CD8-positive, alpha-beta memory T cell (primary cell): ENCODE results near the gene GRB14. TPM values are rescaled to one million over a fixed set of nuclear protein-coding genes. Genes with fewer than 3 reads are reported as not detected.
"Not testable (repeated sequence)": the region's sequence is repeated elsewhere in the genome, so short reads cannot be mapped to it uniquely, and the experiment has no call there.

ENCODE experiments used
- CTCF ChIA-PET: fragments of 350-600 bp; sonication (Branson Sonifier 250); formaldehyde crosslinking; loops from one replicate; lab custom pipeline; 2021; ENCODE audit warnings: antibody characterized with exemption; lab: Charles Lee
- POLR2A ChIA-PET: fragments of 350-600 bp; sonication (Branson Sonifier 250); formaldehyde crosslinking; loops from one replicate; lab custom pipeline; 2021; ENCODE audit warnings: antibody characterized with exemption; lab: Charles Lee
- DNase-seq, 5 donors: peaks; one replicate each; pipeline versions ENCODE4 v3.0.0 to v3.0.0-alpha.2; 2020 to 2022; ENCODE audit warnings: mixed read lengths in 1 of 5
- H3K27ac ChIP-seq: one replicate; pipeline ENCODE4 v1.7.0; 2013; ENCODE audit warnings: low read depth, mild to moderate bottlenecking, low read length, moderate library complexity
- H3K27me3 ChIP-seq: 2 replicates; pipeline ENCODE4 v1.7.0; 2013; ENCODE audit warnings: low read length, mild to moderate bottlenecking; ENCODE audit not compliant: insufficient read depth, poor library complexity, severe bottlenecking
- H3K36me3 ChIP-seq: 2 replicates; pipeline ENCODE4 v1.7.0; 2013; ENCODE audit warnings: mild to moderate bottlenecking, low read length, moderate library complexity; ENCODE audit not compliant: insufficient read depth
- H3K4me1 ChIP-seq: 2 replicates; pipeline ENCODE4 v1.7.0; 2013; ENCODE audit warnings: mild to moderate bottlenecking, low read length, moderate library complexity; ENCODE audit not compliant: insufficient read depth
- H3K4me3 ChIP-seq: 2 replicates; pipeline ENCODE4 v1.7.0; 2013; ENCODE audit warnings: mild to moderate bottlenecking, low read length
- H3K9me3 ChIP-seq: 2 replicates; pipeline ENCODE4 v1.7.0; 2013; ENCODE audit warnings: mild to moderate bottlenecking, low read length
- H3K27ac Mint-ChIP-seq, 8 donors: one replicate each; pipeline ENCODE4 v1.8.0; 2020 to 2021; ENCODE audit warnings: mixed read lengths in 8 of 8, mild to moderate bottlenecking in 6 of 8, inconsistent platforms in 3 of 8, moderate library complexity in 3 of 8
- H3K27me3 Mint-ChIP-seq, 2 donors: one replicate each; pipeline ENCODE4 v1.8.0; 2020 to 2021; ENCODE audit warnings: mixed read lengths in 2 of 2, mild to moderate bottlenecking in 1 of 2, moderate library complexity in 1 of 2
- H3K36me3 Mint-ChIP-seq, 3 donors: one replicate each; pipeline ENCODE4 v1.8.0; 2020 to 2021; ENCODE audit warnings: mixed read lengths in 3 of 3, inconsistent platforms in 1 of 3, mild to moderate bottlenecking in 1 of 3
- H3K4me1 Mint-ChIP-seq, 3 donors: one replicate each; pipeline ENCODE4 v1.8.0; 2020 to 2021; ENCODE audit warnings: mixed read lengths in 3 of 3, inconsistent platforms in 1 of 3, mild to moderate bottlenecking in 1 of 3
- H3K4me3 Mint-ChIP-seq, 7 donors: one replicate each; pipeline ENCODE4 v1.8.0; 2020 to 2021; ENCODE audit warnings: mixed read lengths in 7 of 7, mild to moderate bottlenecking in 6 of 7, moderate library complexity in 4 of 7, inconsistent platforms in 2 of 7
- H3K9me3 Mint-ChIP-seq, 5 donors: one replicate each; pipeline ENCODE4 v1.8.0; 2020 to 2022; ENCODE audit warnings: mixed read lengths in 5 of 5, mild to moderate bottlenecking in 3 of 5, moderate library complexity in 2 of 5, inconsistent platforms in 1 of 5
- polyA plus RNA-seq: library from polyadenylated mRNA; unstranded; fragments of 300-500 nt; fragmentation: Illumina TruSeq; gene quantifications from one replicate; pipeline ENCODE4 v1.2.3, GENCODE V29; 2021
- total RNA-seq, 2 experiments: library from RNA; stranded (reverse); gene quantifications; one replicate each; pipeline ENCODE4 v1.2.3, GENCODE V29; 2021

GRB14 gene
- total and polyA plus RNA-seq, 3 experiments from 2014 or later, result not detected

- peaks cover 0 to 12% (median 3%) of the 10 kb centered on the region in 5 donors for H3K9me3 Mint-ChIP-seq
- no peak for DNase-seq
- no peaks in the 10 kb centered on the region for H3K27me3 Mint-ChIP-seq
- no peak overlapping the region for H3K4me3 Mint-ChIP-seq
- Histone ChIP-seq H3K27me3 (no peaks in the 10 kb centered on the region), H3K27ac (no peak overlapping the region), H3K4me3 (no peak overlapping the region), H3K36me3 (no peaks in the 10 kb centered on the region), H3K9me3 (no peaks in the 10 kb centered on the region), H3K4me1 (no peaks in the 10 kb centered on the region)
- H3K4me1 Mint-ChIP-seq, result no peaks in the 10 kb centered on the region
- H3K27ac Mint-ChIP-seq, result no peak overlapping the region
- ChIA-PET CTCF (no interaction called here), POLR2A (no interaction called here)
- H3K36me3 Mint-ChIP-seq, result no peaks in the 10 kb centered on the region
These were observed 59.3 kb downstream of the GRB14 start for GRCh38 chr2:164561991-164562390.

- Histone ChIP-seq H3K27me3 (no peaks in the 10 kb centered on the region), H3K27ac (no peak overlapping the region), H3K4me3 (no peak overlapping the region), H3K4me1 (no peaks in the 10 kb centered on the region), H3K36me3 (no peaks in the 10 kb centered on the region), H3K9me3 (no peaks in the 10 kb centered on the region)
- H3K9me3 Mint-ChIP-seq, result peaks cover 0 to 12% (median 3%) of the 10 kb centered on the region in 5 donors
- H3K27me3 Mint-ChIP-seq, result no peaks in the 10 kb centered on the region
- no peak overlapping the region for H3K4me3 Mint-ChIP-seq
- no peak for DNase-seq
- CTCF ChIA-PET, result no interaction called here
- H3K27ac Mint-ChIP-seq, result no peak overlapping the region
- H3K36me3 Mint-ChIP-seq, result no peaks in the 10 kb centered on the region
- POLR2A ChIA-PET, result no interaction called here
- no peaks in the 10 kb centered on the region for H3K4me1 Mint-ChIP-seq
These were observed 59.9 kb downstream of the GRB14 start for GRCh38 chr2:164561416-164561815.

- Mint-ChIP-seq H3K36me3 (no peaks in the 10 kb centered on the region), H3K4me3 (no peak overlapping the region), H3K9me3 (peaks cover 0 to 12% (median 3%) of the 10 kb centered on the region in 5 donors), H3K27me3 (no peaks in the 10 kb centered on the region), H3K27ac (no peak overlapping the region), H3K4me1 (no peaks in the 10 kb centered on the region)
- H3K4me3 ChIP-seq, result no peak overlapping the region
- no peaks in the 10 kb centered on the region for H3K4me1 ChIP-seq
- no peaks in the 10 kb centered on the region for H3K9me3 ChIP-seq
- no peaks in the 10 kb centered on the region for H3K27me3 ChIP-seq
- CTCF ChIA-PET, result no interaction called here
- H3K36me3 ChIP-seq, result no peaks in the 10 kb centered on the region
- DNase-seq, result no peak
- POLR2A ChIA-PET, result no interaction called here
- no peak overlapping the region for H3K27ac ChIP-seq
These were observed 60.4 kb downstream of the GRB14 start for GRCh38 chr2:164560902-164561301.

- Histone ChIP-seq H3K4me3 (no peak overlapping the region), H3K27me3 (no peaks in the 10 kb centered on the region), H3K4me1 (no peaks in the 10 kb centered on the region), H3K27ac (no peak overlapping the region), H3K9me3 (no peaks in the 10 kb centered on the region), H3K36me3 (no peaks in the 10 kb centered on the region)
- Mint-ChIP-seq H3K27me3 (no peaks in the 10 kb centered on the region), H3K4me3 (no peak overlapping the region), H3K36me3 (no peaks in the 10 kb centered on the region), H3K4me1 (no peaks in the 10 kb centered on the region), H3K27ac (no peak overlapping the region), H3K9me3 (peaks cover 0 to 12% (median 3%) of the 10 kb centered on the region in 5 donors)
- no peak for DNase-seq
- ChIA-PET POLR2A (no interaction called here), CTCF (no interaction called here)
These were observed 61.0 kb downstream of the GRB14 start for GRCh38 chr2:164560181-164560792.

GRCh38 chr2:164558450-164558849 lies 62.8 kb downstream of the GRB14 start:
- Mint-ChIP-seq H3K27me3 (no peaks in the 10 kb centered on the region), H3K36me3 (no peaks in the 10 kb centered on the region), H3K4me1 (no peaks in the 10 kb centered on the region), H3K27ac (no peak overlapping the region), H3K4me3 (no peak overlapping the region), H3K9me3 (peaks cover 0 to 8% (median 3%) of the 10 kb centered on the region in 5 donors)
- ChIA-PET CTCF (no interaction called here), POLR2A (no interaction called here)
- Histone ChIP-seq H3K27ac (no peak overlapping the region), H3K9me3 (no peaks in the 10 kb centered on the region), H3K36me3 (no peaks in the 10 kb centered on the region), H3K4me3 (no peak overlapping the region), H3K27me3 (no peaks in the 10 kb centered on the region), H3K4me1 (no peaks in the 10 kb centered on the region)
- DNase-seq, result no peak

GRCh38 chr2:164554487-164554886 lies 66.8 kb downstream of the GRB14 start:
- Mint-ChIP-seq H3K36me3 (no peaks in the 10 kb centered on the region), H3K27ac (no peak overlapping the region), H3K27me3 (no peaks in the 10 kb centered on the region), H3K4me3 (no peak overlapping the region), H3K9me3 (peaks cover 0 to 9% (median 5%) of the 10 kb centered on the region in 5 donors), H3K4me1 (no peaks in the 10 kb centered on the region)
- no peaks in the 10 kb centered on the region for H3K4me1 ChIP-seq
- CTCF ChIA-PET, result no interaction called here
- H3K9me3 ChIP-seq, result no peaks in the 10 kb centered on the region
- no peaks in the 10 kb centered on the region for H3K36me3 ChIP-seq
- H3K27ac ChIP-seq, result no peak overlapping the region
- H3K27me3 ChIP-seq, result no peaks in the 10 kb centered on the region
- no peak overlapping the region for H3K4me3 ChIP-seq
- POLR2A ChIA-PET, result no interaction called here
- no peak for DNase-seq

GRCh38 chr2:164551519-164551918 lies 69.8 kb downstream of the GRB14 start:
- no peaks in the 10 kb centered on the region for H3K27me3 ChIP-seq
- H3K4me1 ChIP-seq, result no peaks in the 10 kb centered on the region
- no peak overlapping the region for H3K27ac ChIP-seq
- no peaks in the 10 kb centered on the region for H3K36me3 Mint-ChIP-seq
- peaks cover 0 to 13% (median 6%) of the 10 kb centered on the region in 5 donors for H3K9me3 Mint-ChIP-seq
- CTCF ChIA-PET, result no interaction called here
- H3K27ac Mint-ChIP-seq, result no peak overlapping the region
- no peaks in the 10 kb centered on the region for H3K4me1 Mint-ChIP-seq
- H3K4me3 Mint-ChIP-seq, result no peak overlapping the region
- no peaks in the 10 kb centered on the region for H3K9me3 ChIP-seq
- no peak for DNase-seq
- H3K27me3 Mint-ChIP-seq, result no peaks in the 10 kb centered on the region
- H3K4me3 ChIP-seq, result no peak overlapping the region
- no peaks in the 10 kb centered on the region for H3K36me3 ChIP-seq
- POLR2A ChIA-PET, result no interaction called here

- CTCF ChIA-PET, H3K27ac Mint-ChIP-seq, H3K27me3 Mint-ChIP-seq, H3K27ac ChIP-seq, H3K36me3 ChIP-seq, H3K4me1 Mint-ChIP-seq, H3K4me3 ChIP-seq, H3K9me3 ChIP-seq, POLR2A ChIA-PET, H3K4me1 ChIP-seq, DNase-seq, H3K4me3 Mint-ChIP-seq, H3K36me3 Mint-ChIP-seq, H3K27me3 ChIP-seq: not testable (repeated sequence)
- H3K9me3 Mint-ChIP-seq, result peaks cover 0 to 23% (median 6%) of the 10 kb centered on the region in 5 donors
These were observed 71.6 kb downstream of the GRB14 start for GRCh38 chr2:164549705-164550104.
